HepG2 (cell line): ENCODE data around the gene PPCDC. TPM values are rescaled to one million over a fixed set of nuclear protein-coding genes. Genes with fewer than 3 reads are reported as not detected.

ENCODE experiments used
- HOXA3 ChIP-seq: sonication (generic); formaldehyde crosslinking; IDR thresholded peaks from 2 replicates; pipeline ENCODE4 v1.5.0; 2020; ENCODE audit warnings: missing genetic modification reagents
- KDM4B ChIP-seq: sonication (generic); formaldehyde crosslinking; IDR thresholded peaks from 2 replicates; pipeline ENCODE4 v1.4.0; 2020; ENCODE audit warnings: missing genetic modification reagents
- KLF11 ChIP-seq: IDR thresholded peaks from 2 replicates; pipeline ENCODE4 v1.6.1; 2016; ENCODE audit warnings: missing compliant biosample characterization
- MAF1 ChIP-seq: sonication (generic); formaldehyde crosslinking; IDR thresholded peaks from 2 replicates; pipeline ENCODE4 v1.5.0; 2020; ENCODE audit warnings: missing genetic modification reagents, borderline replicate concordance
- NRL ChIP-seq: sonication (generic); formaldehyde crosslinking; IDR thresholded peaks from 2 replicates; pipeline ENCODE4 v1.5.0; 2020; ENCODE audit warnings: missing genetic modification reagents, mild to moderate bottlenecking, moderate library complexity, borderline replicate concordance
- POGK ChIP-seq: sonication (generic); formaldehyde crosslinking; conservative IDR thresholded peaks from 2 replicates; pipeline ENCODE4 v1.8.0; 2022; ENCODE audit warnings: mild to moderate bottlenecking, moderate library complexity, missing genetic modification reagents
- RCOR2 ChIP-seq: IDR thresholded peaks from 2 replicates; pipeline ENCODE4 v1.6.1; 2016; ENCODE audit warnings: missing biosample characterization, missing genetic modification reagents
- SMAD3 ChIP-seq: sonication (generic); formaldehyde crosslinking; IDR thresholded peaks from 2 replicates; pipeline ENCODE4 v1.4.0; 2020; ENCODE audit warnings: missing genetic modification reagents
- TOPORS ChIP-seq: sonication (generic); formaldehyde crosslinking; IDR thresholded peaks from 2 replicates; pipeline ENCODE4 v1.8.0; 2023; ENCODE audit warnings: mild to moderate bottlenecking, missing genetic modification reagents
- ZBTB40 ChIP-seq, 2 experiments: fragments of 450-650 bp in 1 of 2; sonication (generic) in 1 of 2; formaldehyde crosslinking in 1 of 2; IDR thresholded peaks; 2 replicates each; pipeline versions ENCODE4 v1.6.1 to v1.8.0; 2016 to 2022; ENCODE audit warnings: antibody characterized with exemption in 1 of 2, mild to moderate bottlenecking in 1 of 2, missing genetic modification reagents in 1 of 2
- ZBTB44 ChIP-seq: sonication (generic); formaldehyde crosslinking; IDR thresholded peaks from 2 replicates; pipeline ENCODE4 v1.4.0; 2020; ENCODE audit warnings: missing genetic modification reagents
- ZMAT5 ChIP-seq: sonication (generic); formaldehyde crosslinking; IDR thresholded peaks from 2 replicates; pipeline ENCODE4 v1.5.0; 2020; ENCODE audit warnings: mild to moderate bottlenecking, low read depth, missing genetic modification reagents, borderline replicate concordance
- ZNF629 ChIP-seq: sonication (generic); formaldehyde crosslinking; conservative IDR thresholded peaks from 2 replicates; pipeline ENCODE4 v1.5.0; 2020; ENCODE audit warnings: missing genetic modification reagents
- ZSCAN20 ChIP-seq: sonication (generic); formaldehyde crosslinking; IDR thresholded peaks from 2 replicates; pipeline ENCODE4 v1.4.0; 2020; ENCODE audit warnings: missing genetic modification reagents, mild to moderate bottlenecking, borderline replicate concordance
- polyA plus RNA-seq, 8 experiments: library from polyadenylated mRNA; depleted of rRNA in 3 of 8; stranded (reverse) in 7 of 8; unstranded in 1 of 8; fragments of >200 nt; fragmentation: Illumina TruSeq in 4 of 8; extraction: Trizol in 4 of 8; gene quantifications; 2 replicates each; pipeline versions ENCODE4 v1.2.1 to v1.2.3, GENCODE V29; 2011 to 2016; ENCODE audit warnings: low read depth in 4 of 8, missing spikeins in 1 of 8, mixed read lengths in 1 of 8; ENCODE audit not compliant: insufficient read depth in 1 of 8
- total RNA-seq, 5 experiments: library from RNA; depleted of rRNA; stranded (reverse); fragments of >200 nt; fragmentation: Illumina TruSeq; extraction: Trizol; gene quantifications; 2 replicates each; pipeline ENCODE4 v1.2.3, GENCODE V29; 2016; ENCODE audit warnings: low read depth in 1 of 5

The PPCDC gene
- total and polyA plus RNA-seq, 2 of the 13 experiments (the other 11 are each of a cell fraction or from before 2014, with no cell fraction given) = 12.3 to 12.8 TPM

GRCh38 chr15:75023181-75023871 is at the start of gene PPCDC (continued):
- TF ChIP-seq ZBTB40 (IDR thresholded peaks at IDR 0.05) (no peak; the same call in 1 of the 2 replicates), ZBTB40 (CRISPR knock-in tag; IDR thresholded peaks at IDR 0.05) (peak; percentile 57; the same call in 1 of the 2 replicates), RCOR2 (CRISPR knock-in tag) (no peak), NRL (CRISPR knock-in tag) (peak; percentile 83), MAF1 (CRISPR knock-in tag) (no peak), ZMAT5 (CRISPR knock-in tag) (no peak), KLF11 (CRISPR knock-in tag) (no peak), TOPORS (peak; percentile 82), KDM4B (CRISPR knock-in tag) (no peak), SMAD3 (CRISPR knock-in tag) (no peak), HOXA3 (CRISPR knock-in tag) (peak; percentile 72), ZSCAN20 (no peak), ZBTB44 (CRISPR knock-in tag) (no peak), ZNF629 (CRISPR knock-in tag) (no peak), POGK (no peak; the same call in 1 of the 2 replicates)
